ENCODE data around the gene MPC1.
A peak's percentile ranks its signal among the peaks of the same experiment; 100 is the strongest.
"Not testable (repeated sequence)": the region's sequence is repeated elsewhere in the genome, so short reads cannot be mapped to it uniquely, and the experiment has no call there.

MPC1 gene

GRCh38 chr6:166405386-166405785 is 22.6 kb upstream of the MPC1 start:
- no peak for DNase-seq

- no peak for DNase-seq
Measured at GRCh38 chr6:166402582-166403277, 20.0 kb upstream of the MPC1 start.

- peak; percentile 81 to 86 (median 82) for DNase-seq
Measured at GRCh38 chr6:166400649-166401250, 18.0 kb upstream of the MPC1 start.

- DNase-seq = no peak
Measured at GRCh38 chr6:166400181-166400580, 17.4 kb upstream of the MPC1 start.

GRCh38 chr6:166398348-166398747 is 15.6 kb upstream of the MPC1 start:
- DNase-seq = no peak

- DNase-seq = no peak
Measured at GRCh38 chr6:166397849-166398248, 15.1 kb upstream of the MPC1 start.

- DNase-seq = no peak
Measured at GRCh38 chr6:166395778-166396177, 13.0 kb upstream of the MPC1 start.

- no peak for DNase-seq
Measured at GRCh38 chr6:166395351-166395750, 12.6 kb upstream of the MPC1 start.

GRCh38 chr6:166394036-166394892 is 11.5 kb upstream of the MPC1 start:
- DNase-seq = no peak

- no peak for DNase-seq
Measured at GRCh38 chr6:166393535-166393823, 10.7 kb upstream of the MPC1 start.

- not testable (repeated sequence) for DNase-seq
Measured at GRCh38 chr6:166392755-166393534, 10.2 kb upstream of the MPC1 start.

- peak in 1 of 3 donors; percentile 11 for DNase-seq
Measured at GRCh38 chr6:166389119-166389518, 6.4 kb upstream of the MPC1 start.

GRCh38 chr6:166388290-166389004 is 5.7 kb upstream of the MPC1 start:
- DNase-seq = peak in 1 of 3 donors; percentile 28

- DNase-seq = peak in 1 of 3 donors; percentile 8
Measured at GRCh38 chr6:166387642-166388289, 5.0 kb upstream of the MPC1 start.

GRCh38 chr6:166387098-166387497 is 4.4 kb upstream of the MPC1 start:
- not testable (repeated sequence) for DNase-seq

GRCh38 chr6:166386111-166386510 is 3.4 kb upstream of the MPC1 start:
- DNase-seq = no peak

GRCh38 chr6:166383802-166384363 is 1.1 kb upstream of the MPC1 start:
- peak; percentile 52 to 60 (median 56) for DNase-seq

GRCh38 chr6:166382500-166382932 is 224 bp downstream of the MPC1 start:
- no peak for DNase-seq

GRCh38 chr6:166381733-166382499 is 824 bp downstream of the MPC1 start:
- peak; percentile 87 to 88 (median 87) for DNase-seq

- no peak for DNase-seq
Measured at GRCh38 chr6:166381381-166381732, 1.4 kb downstream of the MPC1 start.

GRCh38 chr6:166379800-166380199 is 2.9 kb downstream of the MPC1 start:
- DNase-seq = no peak

Measured in suppressor macrophage treated with lipopolysaccharide for 1 hour (primary cell).